Astrocyte (in vitro differentiated cells and primary cell): ENCODE data around the gene NPHS1. TPM values are rescaled to one million over a fixed set of nuclear protein-coding genes. Genes with fewer than 3 reads are reported as not detected.

Experiments used
- DNase-seq: peaks from one replicate; pipeline ENCODE4 v3.0.0-alpha.2; 2010; ENCODE audit warnings: low read depth
- FAIRE-seq: peaks from 2 replicates; lab custom pipeline; 2011; peaks lifted over from hg19 to GRCh38; lab: Jason Lieb, UNC
- H2AFZ ChIP-seq: 2 replicates; pipeline ENCODE4 v1.6.0; 2012; ENCODE audit warnings: low read depth, low read length, inconsistent platforms
- H3K27ac ChIP-seq: 2 replicates; pipeline ENCODE4 v1.5.1; 2011; ENCODE audit warnings: low read depth, low read length, inconsistent platforms
- H3K27me3 ChIP-seq: 2 replicates; pipeline ENCODE4 v1.6.0; 2011; ENCODE audit warnings: low read length, inconsistent platforms; ENCODE audit not compliant: insufficient read depth
- H3K36me3 ChIP-seq: 2 replicates; pipeline ENCODE4 v1.5.1; 2011; ENCODE audit warnings: low read length, inconsistent platforms; ENCODE audit not compliant: insufficient read depth
- H3K4me1 ChIP-seq: 2 replicates; pipeline ENCODE4 v1.5.1; 2011; ENCODE audit warnings: low read length, inconsistent platforms; ENCODE audit not compliant: insufficient read depth
- H3K4me2 ChIP-seq: 2 replicates; pipeline ENCODE4 v1.6.0; 2012; ENCODE audit warnings: low read length, inconsistent platforms
- H3K4me3 ChIP-seq: 2 replicates; pipeline ENCODE4 v1.5.1; 2011; ENCODE audit warnings: low read depth, mild to moderate bottlenecking, low read length, inconsistent platforms; ENCODE audit not compliant: insufficient read depth
- H3K79me2 ChIP-seq: 2 replicates; pipeline ENCODE4 v1.6.0; 2012; ENCODE audit warnings: mild to moderate bottlenecking, low read length, inconsistent platforms; ENCODE audit not compliant: insufficient read depth
- H3K9ac ChIP-seq: 2 replicates; pipeline ENCODE4 v1.6.0; 2012; ENCODE audit warnings: mild to moderate bottlenecking, low read length, inconsistent platforms
- H3K9me3 ChIP-seq: 2 replicates; pipeline ENCODE4 v1.5.1; 2012; ENCODE audit warnings: low read depth, mild to moderate bottlenecking, low read length, inconsistent platforms; ENCODE audit not compliant: insufficient read depth
- H4K20me1 ChIP-seq: 2 replicates; pipeline ENCODE4 v1.6.0; 2012; ENCODE audit warnings: low read length, inconsistent platforms; ENCODE audit not compliant: insufficient read depth
- H3K27ac Mint-ChIP-seq: one replicate; pipeline ENCODE4 v1.8.0; 2021; ENCODE audit warnings: mild to moderate bottlenecking, mixed read lengths; ENCODE audit not compliant: unreplicated experiment
- H3K27me3 Mint-ChIP-seq: one replicate; pipeline ENCODE4 v1.8.0; 2021; ENCODE audit warnings: low read depth, mixed read lengths; ENCODE audit not compliant: unreplicated experiment
- H3K36me3 Mint-ChIP-seq: one replicate; pipeline ENCODE4 v1.8.0; 2021; ENCODE audit warnings: low read depth, mixed read lengths; ENCODE audit not compliant: unreplicated experiment
- H3K4me1 Mint-ChIP-seq: one replicate; pipeline ENCODE4 v1.8.0; 2021; ENCODE audit warnings: low read depth, mixed read lengths; ENCODE audit not compliant: unreplicated experiment
- H3K4me3 Mint-ChIP-seq: one replicate; pipeline ENCODE4 v1.8.0; 2021; ENCODE audit warnings: mild to moderate bottlenecking, moderate library complexity, mixed read lengths; ENCODE audit not compliant: unreplicated experiment
- H3K9me3 Mint-ChIP-seq: one replicate; pipeline ENCODE4 v1.8.0; 2021; ENCODE audit warnings: mild to moderate bottlenecking, mixed read lengths; ENCODE audit not compliant: unreplicated experiment
- CTCF ChIP-seq: IDR thresholded peaks from 2 replicates; pipeline ENCODE4 v1.5.1; 2011; ENCODE audit warnings: low read depth, mild to moderate bottlenecking, inconsistent platforms, low read length, moderate library complexity; ENCODE audit not compliant: insufficient read depth
- EZH2 ChIP-seq: IDR thresholded peaks from 2 replicates; pipeline ENCODE4 v1.6.1; 2012; ENCODE audit warnings: mild to moderate bottlenecking, low read length, inconsistent platforms; ENCODE audit not compliant: insufficient read depth
- total RNA-seq: library from RNA; stranded (reverse); gene quantifications from 2 replicates; pipeline ENCODE4 v1.2.1, GENCODE V29; 2021

The NPHS1 gene
- total RNA-seq, 1 donor from 2014 or later = not detected

DNA sequence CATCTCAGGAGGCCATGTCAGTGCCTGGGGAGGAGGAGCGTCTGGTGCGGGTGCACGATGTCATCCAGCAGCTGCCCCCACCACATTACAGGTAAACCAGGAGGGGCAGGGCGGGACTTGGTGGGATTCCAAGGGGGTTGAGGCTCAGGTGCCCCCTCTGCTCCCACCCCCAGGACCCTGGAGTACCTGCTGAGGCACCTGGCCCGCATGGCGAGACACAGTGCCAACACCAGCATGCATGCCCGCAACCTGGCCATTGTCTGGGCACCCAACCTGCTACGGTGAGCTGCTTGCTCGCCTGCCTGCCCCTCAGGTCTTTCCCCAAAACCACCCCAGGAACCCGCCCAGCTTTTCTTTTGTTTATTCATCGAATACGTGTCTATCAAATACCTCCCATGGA, 69.7 kb downstream of the NPHS1 start:
- Mint-ChIP-seq H3K4me1 (peaks cover 4% of the 10 kb centered on the region), H3K36me3 (peaks cover 11% of the 10 kb centered on the region), H3K4me3 (no peak overlapping the region), H3K27me3 (peaks cover 35% of the 10 kb centered on the region), H3K27ac (no peak overlapping the region), H3K9me3 (no peaks in the 10 kb centered on the region)
- Histone ChIP-seq H2AFZ (no peak overlapping the region), H3K27me3 (no peaks in the 10 kb centered on the region), H4K20me1 (no peaks in the 10 kb centered on the region), H3K36me3 (no peaks in the 10 kb centered on the region), H3K27ac (no peak overlapping the region), H3K4me1 (no peaks in the 10 kb centered on the region), H3K9ac (no peak overlapping the region), H3K79me2 (no peaks in the 10 kb centered on the region), H3K9me3 (no peaks in the 10 kb centered on the region), H3K4me3 (no peak overlapping the region), H3K4me2 (no peak overlapping the region)
- no peak for DNase-seq
- no peak for TF ChIP-seq EZH2
- no peak for TF ChIP-seq CTCF
- no peak for FAIRE-seq

DNA sequence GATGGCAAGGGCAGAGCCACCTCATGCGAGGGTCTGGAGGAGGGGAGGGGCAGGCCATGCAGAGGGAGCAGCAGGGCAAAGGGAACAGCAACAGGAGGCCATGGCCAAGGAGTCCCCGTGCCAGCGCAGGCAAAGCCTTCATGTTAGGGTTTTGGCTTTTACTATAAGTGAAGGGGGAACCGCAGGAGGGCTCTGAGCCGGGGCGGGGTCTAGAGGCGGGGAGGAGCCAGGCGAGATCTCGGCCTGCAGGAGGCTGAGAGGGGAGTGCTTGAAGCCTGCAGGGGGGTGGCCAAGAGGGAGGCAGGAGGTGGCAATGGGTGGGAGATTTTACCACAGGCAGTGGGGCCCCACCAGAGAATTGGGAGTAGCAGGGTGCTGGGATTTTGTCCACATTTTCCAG, 70.7 kb downstream of the NPHS1 start:
- Histone ChIP-seq H3K36me3 (no peaks in the 10 kb centered on the region), H3K27ac (no peak overlapping the region), H2AFZ (no peak overlapping the region), H3K27me3 (no peaks in the 10 kb centered on the region), H4K20me1 (peaks cover 7% of the 10 kb centered on the region), H3K4me3 (no peak overlapping the region), H3K9ac (no peak overlapping the region), H3K4me2 (no peak overlapping the region), H3K4me1 (peaks cover 5% of the 10 kb centered on the region), H3K9me3 (no peaks in the 10 kb centered on the region), H3K79me2 (no peaks in the 10 kb centered on the region)
- no peak for TF ChIP-seq CTCF
- H3K4me1 Mint-ChIP-seq = peaks cover 10% of the 10 kb centered on the region
- DNase-seq (no peak), FAIRE-seq (no peak)
- no peak overlapping the region for H3K4me3 Mint-ChIP-seq
- peaks cover 11% of the 10 kb centered on the region for H3K36me3 Mint-ChIP-seq
- peaks cover 3% of the 10 kb centered on the region for H3K9me3 Mint-ChIP-seq
- peaks cover 39% of the 10 kb centered on the region for H3K27me3 Mint-ChIP-seq
- no peak overlapping the region for H3K27ac Mint-ChIP-seq

GRCh38 chr19:35780717-35781116, 71.6 kb downstream of the NPHS1 start:
- TF ChIP-seq CTCF = no peak
- no peak for TF ChIP-seq EZH2
- peaks cover 11% of the 10 kb centered on the region for H3K4me1 Mint-ChIP-seq

More at GRCh38 chr19:35780717-35781116, 71.6 kb downstream of the NPHS1 start:
- H3K27me3 Mint-ChIP-seq = peaks cover 38% of the 10 kb centered on the region
- DNase-seq (no peak), FAIRE-seq (no peak)
- H3K4me1 ChIP-seq = peaks cover 13% of the 10 kb centered on the region
- H3K4me3 Mint-ChIP-seq = no peak overlapping the region
- H3K79me2 ChIP-seq = peaks cover 5% of the 10 kb centered on the region
- H3K36me3 Mint-ChIP-seq = peaks cover 11% of the 10 kb centered on the region
- no peak overlapping the region for H3K27ac ChIP-seq
- no peak overlapping the region for H3K9ac ChIP-seq
- H4K20me1 ChIP-seq = peaks cover 9% of the 10 kb centered on the region
- H3K4me3 ChIP-seq = no peak overlapping the region
- H2AFZ ChIP-seq = no peak overlapping the region
- H3K9me3 ChIP-seq = no peaks in the 10 kb centered on the region
- H3K9me3 Mint-ChIP-seq = peaks cover 4% of the 10 kb centered on the region
- H3K27me3 ChIP-seq = no peaks in the 10 kb centered on the region
- H3K27ac Mint-ChIP-seq = no peak overlapping the region
- H3K36me3 ChIP-seq = no peaks in the 10 kb centered on the region
- no peak overlapping the region for H3K4me2 ChIP-seq
